KOPT-K1 (cell line): Measurements from ENCODE around the gene TECPR2.
"Not testable (repeated sequence)": the region's sequence is repeated elsewhere in the genome, so short reads cannot be mapped to it uniquely, and the experiment has no call there.

Experiments
- H3K27ac ChIP-seq: fragments of 200-600 bp; sonication (generic); 2 replicates; pipeline ENCODE4 v1.5.1; 2016; ENCODE audit warnings: antibody characterized with exemption, mild to moderate bottlenecking, low read depth, low read length; ENCODE audit not compliant: poor library complexity, severe bottlenecking
- H3K36me3 ChIP-seq: fragments of 200-600 bp; sonication (generic); 2 replicates; pipeline ENCODE4 v1.5.1; 2017; ENCODE audit warnings: antibody characterized with exemption, mild to moderate bottlenecking, low read length, moderate library complexity; ENCODE audit not compliant: insufficient read depth
- H3K9me3 ChIP-seq: fragments of 200-600 bp; sonication (generic); 2 replicates; pipeline ENCODE4 v1.5.1; 2017; ENCODE audit warnings: antibody characterized with exemption, low read length, mild to moderate bottlenecking; ENCODE audit not compliant: insufficient read depth, poor library complexity, severe bottlenecking

Gene TECPR2

GRCh38 chr14:102537981-102538601 lies 175.3 kb downstream of the TECPR2 start:
- no peak overlapping the region for H3K27ac ChIP-seq
- no peaks in the 10 kb centered on the region for H3K9me3 ChIP-seq
- no peaks in the 10 kb centered on the region for H3K36me3 ChIP-seq

- Histone ChIP-seq H3K27ac (no peak overlapping the region), H3K36me3 (no peaks in the 10 kb centered on the region), H3K9me3 (no peaks in the 10 kb centered on the region)
These were observed 176.1 kb downstream of the TECPR2 start for GRCh38 chr14:102538602-102539543.

GRCh38 chr14:102539544-102540314 lies 177.0 kb downstream of the TECPR2 start:
- H3K9me3 ChIP-seq = no peaks in the 10 kb centered on the region
- H3K36me3 ChIP-seq = no peaks in the 10 kb centered on the region
- H3K27ac ChIP-seq = no peak overlapping the region

- Histone ChIP-seq H3K27ac (no peak overlapping the region), H3K9me3 (no peaks in the 10 kb centered on the region), H3K36me3 (no peaks in the 10 kb centered on the region)
These were observed 177.7 kb downstream of the TECPR2 start for GRCh38 chr14:102540315-102541028.

- not testable (repeated sequence) for H3K9me3 ChIP-seq, H3K36me3 ChIP-seq, H3K27ac ChIP-seq
These were observed 178.3 kb downstream of the TECPR2 start for GRCh38 chr14:102541029-102541491.

- H3K27ac ChIP-seq = no peak overlapping the region
These were observed 179.0 kb downstream of the TECPR2 start for GRCh38 chr14:102541771-102542170.

GRCh38 chr14:102544046-102544746 lies 181.5 kb downstream of the TECPR2 start:
- Histone ChIP-seq H3K9me3 (peaks cover 7% of the 10 kb centered on the region), H3K36me3 (no peaks in the 10 kb centered on the region), H3K27ac (no peak overlapping the region)

More at GRCh38 chr14:102541771-102542170, 179.0 kb downstream of the TECPR2 start:
- Histone ChIP-seq H3K36me3 (no peaks in the 10 kb centered on the region), H3K9me3 (no peaks in the 10 kb centered on the region)

GRCh38 chr14:102544747-102545460 lies 182.2 kb downstream of the TECPR2 start:
- Histone ChIP-seq H3K27ac (no peak overlapping the region), H3K36me3 (no peaks in the 10 kb centered on the region), H3K9me3 (peaks cover 7% of the 10 kb centered on the region)

GRCh38 chr14:102545461-102546265 lies 182.9 kb downstream of the TECPR2 start:
- peaks cover 7% of the 10 kb centered on the region for H3K9me3 ChIP-seq
- no peak overlapping the region for H3K27ac ChIP-seq
- H3K36me3 ChIP-seq = no peaks in the 10 kb centered on the region

GRCh38 chr14:102548616-102549240 lies 186.0 kb downstream of the TECPR2 start:
- H3K9me3 ChIP-seq = peaks cover 7% of the 10 kb centered on the region
- no peaks in the 10 kb centered on the region for H3K36me3 ChIP-seq
- no peak overlapping the region for H3K27ac ChIP-seq

GRCh38 chr14:102550927-102551401 lies 188.2 kb downstream of the TECPR2 start:
- H3K9me3 ChIP-seq, H3K36me3 ChIP-seq, H3K27ac ChIP-seq: not testable (repeated sequence)
